ENCODE measurements around the gene PTH2R. TPM values are rescaled to one million over a fixed set of nuclear protein-coding genes. Genes with fewer than 3 reads are reported as not detected.
A peak's percentile ranks its signal among the peaks of the same experiment; 100 is the strongest.

Gene PTH2R, protein sequence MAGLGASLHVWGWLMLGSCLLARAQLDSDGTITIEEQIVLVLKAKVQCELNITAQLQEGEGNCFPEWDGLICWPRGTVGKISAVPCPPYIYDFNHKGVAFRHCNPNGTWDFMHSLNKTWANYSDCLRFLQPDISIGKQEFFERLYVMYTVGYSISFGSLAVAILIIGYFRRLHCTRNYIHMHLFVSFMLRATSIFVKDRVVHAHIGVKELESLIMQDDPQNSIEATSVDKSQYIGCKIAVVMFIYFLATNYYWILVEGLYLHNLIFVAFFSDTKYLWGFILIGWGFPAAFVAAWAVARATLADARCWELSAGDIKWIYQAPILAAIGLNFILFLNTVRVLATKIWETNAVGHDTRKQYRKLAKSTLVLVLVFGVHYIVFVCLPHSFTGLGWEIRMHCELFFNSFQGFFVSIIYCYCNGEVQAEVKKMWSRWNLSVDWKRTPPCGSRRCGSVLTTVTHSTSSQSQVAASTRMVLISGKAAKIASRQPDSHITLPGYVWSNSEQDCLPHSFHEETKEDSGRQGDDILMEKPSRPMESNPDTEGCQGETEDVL
- 0.71 TPM in 1 of 2 replicates, not detected in the other for total RNA-seq (2022)
- Bru-seq, nascent RNA: percentile 22 among the genes with signal in this experiment
- BruChase-seq, experiment 1, labeled RNA remaining after a 6-hour chase: percentile 15 among the genes with signal in this experiment
- percentile 18 among the genes with signal in this experiment for BruChase-seq, experiment 2, labeled RNA remaining after a 2-hour chase
- long read RNA-seq, partial matches to known transcripts: 0 of 2 reads
- long read RNA-seq, other reads (novel, unspliced or antisense): 2 of 2 reads

DNA sequence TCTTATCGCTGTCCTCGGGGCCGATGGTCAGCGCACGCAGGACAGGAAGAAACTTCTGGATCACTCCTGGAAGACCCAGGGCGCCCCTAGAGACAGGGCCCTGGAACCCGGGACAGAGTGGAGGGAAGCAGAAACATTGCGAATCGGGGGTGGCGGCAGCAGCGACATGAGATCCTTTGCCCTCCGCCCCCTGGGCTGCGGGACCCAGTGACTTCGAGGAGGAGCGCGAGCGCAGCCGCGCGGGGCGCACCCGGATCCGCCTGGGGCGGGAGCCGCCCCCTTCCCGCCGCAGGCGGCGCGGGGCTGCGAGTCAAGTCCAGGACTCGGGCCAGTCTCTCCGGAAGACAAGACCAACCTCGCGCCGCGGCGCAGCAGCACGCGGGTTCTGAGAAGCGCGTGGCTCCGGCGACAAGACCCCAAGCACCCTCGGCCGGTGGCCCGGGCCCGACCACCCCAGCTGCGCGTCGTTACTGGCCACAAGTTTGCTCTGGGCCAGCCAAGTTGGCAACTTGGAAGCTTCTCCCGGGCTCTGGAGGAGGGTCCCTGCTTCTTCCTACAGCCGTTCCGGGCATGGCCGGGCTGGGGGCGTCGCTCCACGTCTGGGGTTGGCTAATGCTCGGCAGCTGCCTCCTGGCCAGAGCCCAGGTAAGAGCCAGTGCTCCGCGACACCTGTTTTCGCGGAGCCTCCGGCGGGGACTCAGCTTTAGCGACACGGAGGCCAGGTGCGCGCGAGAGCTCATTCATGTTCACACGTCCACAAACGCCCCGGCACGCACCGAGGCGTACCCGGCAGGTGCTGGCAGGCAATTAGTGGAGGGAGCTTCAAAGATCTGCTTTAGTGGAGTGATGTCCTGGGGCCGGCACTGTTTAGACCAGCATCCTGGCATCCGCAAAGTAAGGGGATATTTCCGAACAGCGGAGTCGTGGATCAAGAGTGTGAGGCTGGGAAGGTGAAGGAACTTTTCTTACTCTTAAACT is at the start of gene PTH2R:
TSS of gene PTH2R (plus strand) at position 319 of the 978 bp plus-strand sequence. CDS start at position 571, 252 bp downstream.
- Mint-ChIP-seq H3K27ac (ENCODE audit: unreplicated experiment) (no peak within 1 kb of the TSS), H3K27me3 (ENCODE audit: unreplicated experiment) (no peaks in the 10 kb centered on the region), H3K9me3 (ENCODE audit: low read depth, unreplicated experiment) (no peaks in the 10 kb centered on the region), H3K4me3 (ENCODE audit: low read depth, unreplicated experiment) (peak within 1 kb of the TSS; percentile 73), H3K36me3 (ENCODE audit: insufficient read depth, unreplicated experiment) (peaks cover 11% of the 10 kb centered on the region), H3K4me1 (ENCODE audit: low read depth, unreplicated experiment) (peaks cover 10% of the 10 kb centered on the region)
- TF ChIP-seq, protein P1, sequence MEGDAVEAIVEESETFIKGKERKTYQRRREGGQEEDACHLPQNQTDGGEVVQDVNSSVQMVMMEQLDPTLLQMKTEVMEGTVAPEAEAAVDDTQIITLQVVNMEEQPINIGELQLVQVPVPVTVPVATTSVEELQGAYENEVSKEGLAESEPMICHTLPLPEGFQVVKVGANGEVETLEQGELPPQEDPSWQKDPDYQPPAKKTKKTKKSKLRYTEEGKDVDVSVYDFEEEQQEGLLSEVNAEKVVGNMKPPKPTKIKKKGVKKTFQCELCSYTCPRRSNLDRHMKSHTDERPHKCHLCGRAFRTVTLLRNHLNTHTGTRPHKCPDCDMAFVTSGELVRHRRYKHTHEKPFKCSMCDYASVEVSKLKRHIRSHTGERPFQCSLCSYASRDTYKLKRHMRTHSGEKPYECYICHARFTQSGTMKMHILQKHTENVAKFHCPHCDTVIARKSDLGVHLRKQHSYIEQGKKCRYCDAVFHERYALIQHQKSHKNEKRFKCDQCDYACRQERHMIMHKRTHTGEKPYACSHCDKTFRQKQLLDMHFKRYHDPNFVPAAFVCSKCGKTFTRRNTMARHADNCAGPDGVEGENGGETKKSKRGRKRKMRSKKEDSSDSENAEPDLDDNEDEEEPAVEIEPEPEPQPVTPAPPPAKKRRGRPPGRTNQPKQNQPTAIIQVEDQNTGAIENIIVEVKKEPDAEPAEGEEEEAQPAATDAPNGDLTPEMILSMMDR (IDR thresholded peaks at IDR 0.05; ENCODE audit: unreplicated experiment): no peak
- DNase-seq: peak; percentile 32
- intact Hi-C loops (cut with micrococcal nuclease; ENCODE audit: unreplicated experiment): loop anchor here (1.0 to 5.0 kb wide), 7 partner anchors 56 to 1151 kb away; partner anchors contain the start of gene MAP2
- CTCF ChIA-PET: interaction anchor here (0.6 to 2.8 kb wide), 10 partner anchors 8 to 1790 kb away, joined by 3 to 17 read pairs (median 3); partner anchors contain the start of gene MAP2
- BruUV-seq (replicated peaks): no TSS peak

- Mint-ChIP-seq H3K27me3 (ENCODE audit: unreplicated experiment) (no peaks in the 10 kb centered on the region), H3K27ac (ENCODE audit: unreplicated experiment) (no peak overlapping the region), H3K36me3 (ENCODE audit: insufficient read depth, unreplicated experiment) (peaks cover 13% of the 10 kb centered on the region), H3K4me1 (ENCODE audit: low read depth, unreplicated experiment) (no peaks in the 10 kb centered on the region), H3K4me3 (ENCODE audit: low read depth, unreplicated experiment) (no peak overlapping the region), H3K9me3 (ENCODE audit: low read depth, unreplicated experiment) (no peaks in the 10 kb centered on the region)
- no peak for DNase-seq
- TSS peak; percentile 22 for BruUV-seq (replicated peaks)
- TF ChIP-seq, protein P1 (IDR thresholded peaks at IDR 0.05; ENCODE audit: unreplicated experiment): no peak
- intact Hi-C loops (cut with micrococcal nuclease; ENCODE audit: unreplicated experiment): no loop called here
- CTCF ChIA-PET: no interaction called here
These were observed 49.6 kb upstream of the PTH2R start for GRCh38 chr2:208356846-208357574.

DNA sequence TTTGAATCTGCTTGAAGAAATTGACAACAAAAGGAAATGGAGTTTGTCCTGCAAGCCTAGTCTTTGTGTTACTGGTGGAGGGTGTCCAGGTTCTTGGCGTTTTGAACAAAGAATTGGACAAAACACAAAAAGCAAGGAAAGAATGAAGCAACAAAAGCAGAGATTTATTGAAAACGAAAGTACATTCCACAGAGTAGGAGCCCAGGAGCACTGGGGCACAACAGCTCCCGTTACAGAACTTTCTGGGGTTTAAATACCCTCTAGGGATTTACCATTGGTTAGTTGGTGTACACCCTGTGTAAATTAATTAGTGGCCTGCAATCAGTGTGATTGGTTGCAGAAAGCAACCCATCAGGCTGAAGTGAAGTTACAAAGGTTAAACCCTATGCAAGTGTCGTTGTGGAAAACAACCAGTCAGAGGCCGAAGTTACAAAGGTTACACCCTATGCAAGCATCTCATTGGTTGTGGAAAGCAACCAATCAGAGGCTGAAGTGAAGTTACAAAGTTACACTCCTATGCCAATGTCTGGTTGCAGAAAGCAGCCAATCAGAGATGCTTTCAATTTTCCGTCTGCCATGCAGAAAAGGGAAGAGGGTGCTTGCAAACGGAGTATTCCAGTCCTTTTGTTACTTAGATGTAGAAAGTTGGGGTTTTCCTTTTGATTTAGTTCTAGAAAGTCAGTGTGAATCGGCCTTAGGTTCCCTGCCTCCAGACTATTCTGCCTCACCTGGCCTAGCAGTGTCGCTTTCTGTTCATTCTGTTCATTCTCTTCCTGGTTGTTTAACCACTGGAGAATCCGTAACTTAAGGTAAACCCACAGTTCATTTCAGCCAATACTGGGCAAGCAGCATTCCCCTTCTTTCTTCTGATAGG is 47.6 kb upstream of the PTH2R start:
- H3K27ac Mint-ChIP-seq (ENCODE audit: unreplicated experiment): no peak overlapping the region
- no peak overlapping the region for H3K4me3 Mint-ChIP-seq (ENCODE audit: low read depth, unreplicated experiment)
- peaks cover 10% of the 10 kb centered on the region for H3K4me1 Mint-ChIP-seq (ENCODE audit: low read depth, unreplicated experiment)
- no peak for DNase-seq
- TF ChIP-seq, protein P1 (IDR thresholded peaks at IDR 0.05; ENCODE audit: unreplicated experiment): no peak
- H3K27me3 Mint-ChIP-seq (ENCODE audit: unreplicated experiment): no peaks in the 10 kb centered on the region
- no peaks in the 10 kb centered on the region for H3K9me3 Mint-ChIP-seq (ENCODE audit: low read depth, unreplicated experiment)
- no TSS peak for BruUV-seq (replicated peaks)
- peaks cover 8% of the 10 kb centered on the region for H3K36me3 Mint-ChIP-seq (ENCODE audit: insufficient read depth, unreplicated experiment)
- CTCF ChIA-PET: interaction anchor here (0.5 kb wide), 1 partner anchor 213 kb away, joined by 4 read pairs; no protein-coding TSS in a partner anchor
- intact Hi-C loops (cut with micrococcal nuclease; ENCODE audit: unreplicated experiment): no loop called here

All from Calu3 (cell line).